Cardiac muscle cell (in vitro differentiated cells and primary cell): ENCODE measurements around the gene VTI1A. TPM values are rescaled to one million over a fixed set of nuclear protein-coding genes. Genes with fewer than 3 reads are reported as not detected.
"Not testable (repeated sequence)": the region's sequence is repeated elsewhere in the genome, so short reads cannot be mapped to it uniquely, and the experiment has no call there.

Experiments
- DNase-seq, 2 donors: peaks; one replicate each; pipeline versions ENCODE4 v3.0.0 to v3.0.0-alpha.2; 2010 to 2017; ENCODE audit warnings: low read depth in 1 of 2, low spot score in 1 of 2
- H3K27ac ChIP-seq: fragments of 200-600 bp; sonication (generic); 2 replicates; pipeline ENCODE4 v1.5.1; 2016
- H3K27me3 ChIP-seq: fragments of 200-600 bp; sonication (generic); 2 replicates; pipeline ENCODE4 v1.6.0; 2016; ENCODE audit warnings: control low read depth
- H3K36me3 ChIP-seq: fragments of 200-600 bp; sonication (generic); 2 replicates; pipeline ENCODE4 v1.5.1; 2016; ENCODE audit warnings: control low read depth
- H3K4me1 ChIP-seq: fragments of 200-600 bp; sonication (generic); 2 replicates; pipeline ENCODE4 v1.8.1; 2017; ENCODE audit warnings: low read depth, mild to moderate bottlenecking, mixed run types
- H3K4me3 ChIP-seq: fragments of 200-600 bp; sonication (generic); 2 replicates; pipeline ENCODE4 v1.5.1; 2016; ENCODE audit warnings: mild to moderate bottlenecking
- H3K9me3 ChIP-seq: fragments of 200-600 bp; sonication (generic); 2 replicates; pipeline ENCODE4 v1.5.1; 2017; ENCODE audit warnings: low read depth, mild to moderate bottlenecking, control low read depth
- CTCF ChIP-seq: IDR thresholded peaks from 2 replicates; pipeline ENCODE4 v1.5.1; 2012; ENCODE audit warnings: low read depth, mild to moderate bottlenecking, low read length
- polyA plus RNA-seq: library from polyadenylated mRNA; unstranded; fragments of >200 nt; fragmentation: Nextera tagmentation; extraction: Ambion mirVana; gene quantifications from 2 replicates; pipeline ENCODE4 v1.2.1, GENCODE V29; 2016
- total RNA-seq: library from RNA; depleted of rRNA; stranded (reverse); fragments of >200 nt; gene quantifications from 2 replicates; pipeline ENCODE4 v1.2.3, GENCODE V29; 2016

The VTI1A gene
- total and polyA plus RNA-seq, 2 experiments from 2014 or later = 19.3 to 33.1 TPM

GRCh38 chr10:112533916-112534315 is 86.9 kb downstream of the VTI1A start:
- no peak overlapping the region for H3K27ac ChIP-seq

GRCh38 chr10:112535531-112535951 is 88.5 kb downstream of the VTI1A start:
- Histone ChIP-seq H3K4me1 (peaks cover 14% of the 10 kb centered on the region), H3K27ac (peak overlapping the region; percentile 46), H3K27me3 (no peaks in the 10 kb centered on the region), H3K36me3 (no peaks in the 10 kb centered on the region), H3K9me3 (no peaks in the 10 kb centered on the region), H3K4me3 (no peak overlapping the region)
- DNase-seq = peak in 1 of 2 donors; percentile 14
- TF ChIP-seq CTCF = no peak

More at GRCh38 chr10:112533916-112534315, 86.9 kb downstream of the VTI1A start:
- no peaks in the 10 kb centered on the region for H3K27me3 ChIP-seq
- H3K4me3 ChIP-seq = no peak overlapping the region
- H3K9me3 ChIP-seq = no peaks in the 10 kb centered on the region
- no peaks in the 10 kb centered on the region for H3K36me3 ChIP-seq
- no peak for DNase-seq
- H3K4me1 ChIP-seq = peaks cover 14% of the 10 kb centered on the region
- TF ChIP-seq CTCF = no peak

GRCh38 chr10:112536663-112537062 is 89.6 kb downstream of the VTI1A start:
- H3K27ac ChIP-seq = no peak overlapping the region
- H3K27me3 ChIP-seq = no peaks in the 10 kb centered on the region
- no peak for DNase-seq
- H3K4me3 ChIP-seq = no peak overlapping the region
- H3K9me3 ChIP-seq = no peaks in the 10 kb centered on the region
- peaks cover 14% of the 10 kb centered on the region for H3K4me1 ChIP-seq
- no peaks in the 10 kb centered on the region for H3K36me3 ChIP-seq
- no peak for TF ChIP-seq CTCF

- Histone ChIP-seq H3K27me3 (no peaks in the 10 kb centered on the region), H3K4me1 (peaks cover 14% of the 10 kb centered on the region), H3K27ac (no peak overlapping the region), H3K36me3 (no peaks in the 10 kb centered on the region), H3K4me3 (no peak overlapping the region), H3K9me3 (no peaks in the 10 kb centered on the region)
- DNase-seq = no peak
- no peak for TF ChIP-seq CTCF
Observed at GRCh38 chr10:112538168-112538567, 91.2 kb downstream of the VTI1A start.

GRCh38 chr10:112539340-112539739 is 92.3 kb downstream of the VTI1A start:
- Histone ChIP-seq H3K27ac (no peak overlapping the region), H3K4me3 (no peak overlapping the region), H3K27me3 (no peaks in the 10 kb centered on the region), H3K9me3 (no peaks in the 10 kb centered on the region), H3K4me1 (peaks cover 14% of the 10 kb centered on the region), H3K36me3 (no peaks in the 10 kb centered on the region)
- no peak for DNase-seq
- no peak for TF ChIP-seq CTCF

- not testable (repeated sequence) for H3K4me3 ChIP-seq, H3K27ac ChIP-seq, H3K9me3 ChIP-seq, H3K4me1 ChIP-seq, H3K27me3 ChIP-seq, DNase-seq, H3K36me3 ChIP-seq
Observed at GRCh38 chr10:112542823-112543222, 95.8 kb downstream of the VTI1A start.
